HCT116 (cell line): ENCODE results near the gene SYNGR3. TPM values are rescaled to one million over a fixed set of nuclear protein-coding genes. Genes with fewer than 3 reads are reported as not detected.

Experiments used
- ATAC-seq: fragments of 200-7000 bp; cut with Tn5 transposase; 2 replicates; pipeline ENCODE4 v1.9.1; 2020; ENCODE audit warnings: mild to moderate bottlenecking, moderate library complexity
- BruUV-seq: library from RNA; stranded (reverse); fragments of 400-500 nt; replicated peaks from 2 replicates; lab custom pipeline; 2021; lab: Mats Ljungman, UMichigan
- CTCF ChIA-PET: fragments of 300-600 bp; sonication (Branson Sonifier 250); formaldehyde crosslinking; loops from one replicate; lab custom pipeline; 2021; ENCODE audit warnings: antibody characterized with exemption; lab: Charles Lee
- POLR2A ChIA-PET: fragments of 300-600, 350-600 bp; sonication (Branson Sonifier 250); formaldehyde crosslinking; loops from one replicate; lab custom pipeline; 2021; ENCODE audit warnings: antibody characterized with exemption; lab: Charles Lee
- RAD21 ChIA-PET, 2 experiments: fragments of 300-600 bp; sonication (Branson Sonifier 250); formaldehyde crosslinking; loops; one replicate each; lab custom pipeline; 2023; ENCODE audit warnings: low total read pairs in 2 of 2; ENCODE audit not compliant: uncharacterized antibody in 2 of 2, unreplicated experiment in 2 of 2, low non-redundant PET in 1 of 2; lab: Charles Lee
- DNase-seq: peaks from one replicate; pipeline ENCODE4 v3.0.0-alpha.2; 2010; ENCODE audit warnings: low read depth, low spot score
- H2AFZ ChIP-seq: fragments of 200-600 bp; shearing (Covaris generic), sonication (generic); 2 replicates; pipeline ENCODE4 v1.6.1; 2017; ENCODE audit warnings: low read depth, mixed run types, mixed read lengths, antibody characterized with exemption, low read length; ENCODE audit not compliant: poor library complexity, severe bottlenecking
- H3K27ac ChIP-seq: 2 replicates; pipeline ENCODE4 v1.5.1; 2012; ENCODE audit warnings: low read depth, low read length
- H3K27me3 ChIP-seq: fragments of 200-600 bp; sonication (generic); 2 replicates; pipeline ENCODE4 v1.6.1; 2016; ENCODE audit warnings: mixed run types, low read length, mixed read lengths; ENCODE audit not compliant: insufficient read depth
- H3K36me3 ChIP-seq, 2 experiments: fragments of 200-500 bp in 1 of 2; fragments of 200-600 bp in 1 of 2; sonication (Bioruptor generic) in 1 of 2; sonication (generic) in 1 of 2; 2 replicates each; pipeline versions ENCODE4 v1.5.1 to v1.6.1; 2014 to 2016; ENCODE audit warnings: low read length in 2 of 2, inconsistent platforms in 1 of 2, mixed read lengths in 1 of 2, mixed run types in 1 of 2; ENCODE audit not compliant: insufficient read depth in 2 of 2, control insufficient read depth in 1 of 2
- H3K4me1 ChIP-seq, 2 experiments: fragments of 200-600 bp in 1 of 2; sonication (generic) in 1 of 2; 2 replicates each; pipeline versions ENCODE4 v1.5.1 to v1.6.1; 2012 to 2017; ENCODE audit warnings: low read length in 2 of 2, inconsistent platforms in 1 of 2, mild to moderate bottlenecking in 1 of 2, mixed read lengths in 1 of 2, mixed run types in 1 of 2, moderate library complexity in 1 of 2; ENCODE audit not compliant: insufficient read depth in 2 of 2, control insufficient read depth in 1 of 2
- H3K4me2 ChIP-seq: fragments of 200-600 bp; sonication (generic); 2 replicates; pipeline ENCODE4 v1.6.1; 2017; ENCODE audit warnings: mixed run types, low read length, mixed read lengths
- H3K4me3 ChIP-seq, 2 experiments: fragments of 200-600 bp in 1 of 2; sonication (generic) in 1 of 2; replicated peaks in 1 of 2; 2 replicates each; pipeline ENCODE4 v1.5.1; 2011 to 2016; ENCODE audit warnings: low read length in 2 of 2, control low read depth in 1 of 2, low read depth in 1 of 2, mild to moderate bottlenecking in 1 of 2, mixed read lengths in 1 of 2, mixed run types in 1 of 2
- H3K79me2 ChIP-seq: fragments of 200-600 bp; sonication (generic); 2 replicates; pipeline ENCODE4 v1.6.1; 2017; ENCODE audit warnings: mild to moderate bottlenecking, mixed run types, low read length, moderate library complexity, mixed read lengths; ENCODE audit not compliant: insufficient read depth
- H3K9ac ChIP-seq: fragments of 200-600 bp; sonication (generic); 2 replicates; pipeline ENCODE4 v1.6.1; 2016; ENCODE audit warnings: low read length, mixed read lengths
- H3K9me2 ChIP-seq: fragments of 200-600 bp; sonication (generic), shearing (Covaris generic); 2 replicates; pipeline ENCODE4 v1.6.1; 2017; ENCODE audit warnings: mixed run types, mild to moderate bottlenecking, moderate library complexity; ENCODE audit not compliant: insufficient read depth
- H3K9me3 ChIP-seq, 2 experiments: fragments of 200-500 bp in 1 of 2; fragments of 200-600 bp in 1 of 2; sonication (Bioruptor generic) in 1 of 2; sonication (generic) in 1 of 2; 2 replicates each; pipeline ENCODE4 v1.6.1; 2014 to 2017; ENCODE audit warnings: low read length in 2 of 2, mixed read lengths in 2 of 2, inconsistent platforms in 1 of 2, low read depth in 1 of 2, mild to moderate bottlenecking in 1 of 2, mixed run types in 1 of 2, moderate library complexity in 1 of 2; ENCODE audit not compliant: control insufficient read depth in 1 of 2, insufficient read depth in 1 of 2
- H4K20me1 ChIP-seq: fragments of 200-600 bp; sonication (generic), shearing (Covaris generic); 2 replicates; pipeline ENCODE4 v1.6.1; 2017; ENCODE audit warnings: mixed run types, mild to moderate bottlenecking, moderate library complexity; ENCODE audit not compliant: insufficient read depth
- EGR1 ChIP-seq: IDR thresholded peaks from 2 replicates; pipeline ENCODE4 v1.6.1; 2012; ENCODE audit warnings: low read depth
- EZH2 ChIP-seq: fragments of 200-600 bp; sonication (generic); IDR thresholded peaks from 2 replicates; pipeline ENCODE4 v1.6.1; 2017; ENCODE audit warnings: antibody characterized with exemption, mixed run types
- EZH2phosphoT487 ChIP-seq: fragments of 200-600 bp; IDR thresholded peaks from 2 replicates; pipeline ENCODE4 v1.6.1; 2018; ENCODE audit warnings: antibody characterized with exemption, borderline replicate concordance
- POLR2AphosphoS5 ChIP-seq: IDR thresholded peaks from 2 replicates; pipeline ENCODE4 v1.6.1; 2011; ENCODE audit warnings: mild to moderate bottlenecking, low read depth, low read length, moderate library complexity
- intact Hi-C: fragments of 100-400 bp; cut with micrococcal nuclease; formaldehyde crosslinking; loops from 2 replicates; pipeline ENCODE4 v1.10.0; 2022
- total RNA-seq: library from RNA; stranded (reverse); gene quantifications from one replicate; pipeline ENCODE4 v1.2.1, GENCODE V29; 2021; ENCODE audit not compliant: unreplicated experiment

Gene SYNGR3
- total RNA-seq, 1 experiment from 2014 or later = 11.5 TPM

DNA sequence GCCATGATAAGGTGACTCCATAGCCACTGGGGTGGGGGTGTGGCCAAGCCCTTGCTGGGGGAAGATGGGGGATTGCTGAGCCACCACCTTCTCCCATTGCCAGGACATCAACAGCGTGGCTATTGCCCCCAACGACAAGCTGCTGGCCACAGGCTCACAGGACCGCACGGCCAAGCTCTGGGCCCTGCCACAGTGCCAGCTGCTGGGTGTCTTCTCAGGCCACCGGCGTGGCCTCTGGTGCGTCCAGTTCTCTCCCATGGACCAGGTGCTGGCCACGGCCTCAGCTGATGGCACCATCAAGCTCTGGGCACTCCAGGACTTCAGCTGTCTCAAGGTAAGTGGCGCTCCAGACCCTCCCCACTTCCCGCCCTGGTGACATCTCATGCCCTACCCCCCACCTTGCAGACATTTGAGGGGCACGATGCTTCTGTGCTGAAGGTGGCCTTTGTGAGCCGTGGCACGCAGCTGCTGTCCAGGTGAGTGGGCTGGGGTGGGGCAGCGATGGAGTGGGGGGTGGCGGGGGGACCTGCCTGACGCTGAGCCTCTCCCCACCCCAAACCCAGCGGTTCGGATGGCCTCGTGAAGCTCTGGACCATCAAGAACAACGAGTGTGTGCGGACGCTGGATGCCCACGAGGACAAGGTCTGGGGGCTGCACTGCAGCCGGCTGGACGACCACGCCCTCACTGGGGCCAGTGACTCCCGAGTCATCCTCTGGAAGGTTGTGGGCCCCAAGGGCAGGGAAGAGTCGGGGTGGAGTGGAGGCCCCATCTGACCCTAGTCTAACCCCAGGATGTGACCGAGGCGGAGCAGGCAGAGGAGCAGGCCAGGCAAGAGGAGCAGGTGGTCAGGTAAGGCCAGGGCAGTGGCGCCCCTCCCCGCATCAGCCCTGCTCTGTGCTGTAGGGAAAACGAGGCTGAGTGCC lies 12.6 kb upstream of the SYNGR3 start:
- ChIA-PET CTCF (interaction anchor here (1.4 kb wide), 1 partner anchor 27 kb away, joined by 5 read pairs; no protein-coding TSS in a partner anchor), POLR2A (interaction anchor here (3.3 to 12.5 kb wide), 2 partner anchors 11 to 17 kb away, joined by 14 to 104 read pairs; partner anchors contain the start of genes NDUFB10, RNF151 and RPS2), RAD21 (interaction anchor here in 1 of 2 experiments (0.6 kb wide), 1 partner anchor 13 kb away, joined by 6 read pairs; the partner anchor contains the start of gene RPS2)
- no peak for DNase-seq
- Histone ChIP-seq H3K4me1 (peaks cover 37 to 59% of the 10 kb centered on the region in 2 experiments), H3K79me2 (peaks cover 28% of the 10 kb centered on the region), H3K27me3 (no peaks in the 10 kb centered on the region), H3K36me3 (peaks cover 0 to 41% of the 10 kb centered on the region in 2 experiments; a peak in 2 of 4 replicates), H3K9me3 (no peaks in the 10 kb centered on the region), H3K9me2 (no peaks in the 10 kb centered on the region), H2AFZ (no peak overlapping the region), H4K20me1 (no peaks in the 10 kb centered on the region), H3K27ac (peak overlapping the region; percentile 88; the same call in 1 of the 2 replicates), H3K4me3 (no peak overlapping the region), H3K9ac (no peak overlapping the region), H3K4me2 (no peak overlapping the region)
- TF ChIP-seq EZH2phosphoT487 = no peak
- TF ChIP-seq EGR1 = no peak
- TF ChIP-seq POLR2AphosphoS5 = peak; percentile 29; the same call in 1 of the 2 replicates
- intact Hi-C loops = no loop called here
- no peak for ATAC-seq
- no TSS peak for BruUV-seq

DNA sequence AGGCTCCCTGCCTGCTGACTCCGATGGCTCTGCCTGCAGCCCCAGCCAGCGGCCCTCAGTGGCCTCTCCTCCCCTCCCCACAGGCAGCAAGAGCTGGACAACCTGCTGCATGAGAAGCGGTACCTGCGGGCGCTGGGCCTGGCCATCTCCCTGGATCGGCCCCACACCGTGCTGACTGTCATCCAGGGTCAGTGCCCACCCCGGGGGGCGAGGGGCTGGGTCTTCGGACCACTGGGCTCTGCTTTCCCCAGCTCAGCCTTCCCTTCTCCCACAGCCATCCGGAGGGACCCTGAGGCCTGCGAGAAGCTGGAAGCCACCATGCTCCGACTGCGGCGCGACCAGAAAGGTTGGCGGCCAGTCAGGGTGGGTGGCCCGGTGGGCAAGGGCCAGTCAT lies 11.9 kb upstream of the SYNGR3 start:
- peaks cover 0 to 41% of the 10 kb centered on the region in 2 experiments; a peak in 2 of 4 replicates for H3K36me3 ChIP-seq
- POLR2A ChIA-PET = interaction anchor here (3.3 to 12.5 kb wide), 2 partner anchors 12 to 17 kb away, joined by 14 to 104 read pairs; partner anchors contain the start of genes NDUFB10, RNF151 and RPS2

More for the DNA sequence above, 11.9 kb upstream of the SYNGR3 start:
- peak overlapping the region; percentile 84 for H3K9ac ChIP-seq
- ATAC-seq (no peak), DNase-seq (no peak)
- TF ChIP-seq EZH2 = no peak
- no peak for TF ChIP-seq EGR1
- ChIA-PET CTCF (interaction anchor here (1.4 kb wide), 1 partner anchor 26 kb away, joined by 5 read pairs; no protein-coding TSS in a partner anchor), RAD21 (interaction anchor here in 1 of 2 experiments (0.6 kb wide), 1 partner anchor 13 kb away, joined by 6 read pairs; the partner anchor contains the start of gene RPS2)
- peaks cover 42 to 64% of the 10 kb centered on the region in 2 experiments for H3K4me1 ChIP-seq
- no peaks in the 10 kb centered on the region for H3K9me3 ChIP-seq
- no peaks in the 10 kb centered on the region for H3K9me2 ChIP-seq
- no TSS peak for BruUV-seq
- no peaks in the 10 kb centered on the region for H4K20me1 ChIP-seq
- intact Hi-C loops = no loop called here
- no peak overlapping the region for H3K4me3 ChIP-seq
- peak overlapping the region; percentile 97 for H3K4me2 ChIP-seq
- H3K79me2 ChIP-seq = peaks cover 22% of the 10 kb centered on the region
- no peak overlapping the region for H2AFZ ChIP-seq
- no peaks in the 10 kb centered on the region for H3K27me3 ChIP-seq
- H3K27ac ChIP-seq = peak overlapping the region; percentile 88; the same call in 1 of the 2 replicates
